Measurements from ENCODE around the gene ATP8A2. TPM values are rescaled to one million over a fixed set of nuclear protein-coding genes. Genes with fewer than 3 reads are reported as not detected.

The ATP8A2 gene
- polyA plus RNA-seq, 1 donor from 2014 or later: 11.9 TPM

DNA sequence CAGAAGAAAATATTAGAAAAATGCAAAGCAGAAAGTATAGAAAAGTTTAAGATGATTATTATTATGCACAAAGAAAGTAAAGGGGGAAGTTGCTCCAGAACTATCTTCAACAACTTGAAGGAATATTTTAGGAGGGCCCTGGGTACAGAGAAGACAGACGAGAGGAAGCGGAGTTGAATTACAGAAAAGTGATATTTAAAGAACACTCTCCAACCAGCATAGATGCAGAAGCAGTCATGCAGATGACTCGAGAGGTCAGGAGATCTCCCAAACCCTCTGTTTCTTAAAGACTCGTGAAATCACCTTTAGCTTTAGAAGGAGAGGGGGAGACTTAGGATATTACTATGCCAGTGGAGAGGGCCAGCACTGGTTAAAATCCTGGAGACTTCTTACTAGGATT lies 688.6 kb downstream of the ATP8A2 start:
- H3K36me3 ChIP-seq (ENCODE audit: insufficient read depth, low read length): no peaks in the 10 kb centered on the region
- no peaks in the 10 kb centered on the region for H3K9me2 ChIP-seq (ENCODE audit: insufficient read depth, low read length)
- H3K27ac ChIP-seq (ENCODE audit: low read length): no peak overlapping the region
- H3F3A ChIP-seq (ENCODE audit: insufficient read depth, low read length, poor library complexity, severe bottlenecking): no peaks in the 10 kb centered on the region
- no peak overlapping the region for H3K4me2 ChIP-seq (ENCODE audit: low read length)
- no peak overlapping the region for H2AFZ ChIP-seq (ENCODE audit: low read depth, low read length)
- no peak overlapping the region for H3K9ac ChIP-seq (ENCODE audit: low read length)
- H3K79me2 ChIP-seq (replicated peaks; ENCODE audit: insufficient read depth, low read length): no peaks in the 10 kb centered on the region
- no peaks in the 10 kb centered on the region for H3K9me3 ChIP-seq (ENCODE audit: low read length)
- no peaks in the 10 kb centered on the region for H4K20me1 ChIP-seq (ENCODE audit: insufficient read depth)
- H3K27me3 ChIP-seq (ENCODE audit: insufficient read depth, low read depth, low read length): no peaks in the 10 kb centered on the region
- no peak overlapping the region for H3K4me3 ChIP-seq (ENCODE audit: low read length)
- no peak for TF ChIP-seq MXI1 (conservative IDR thresholded peaks at IDR 0.05; ENCODE audit: poor library complexity, severe bottlenecking)
- TF ChIP-seq REST (IDR thresholded peaks at IDR 0.05; ENCODE audit: borderline replicate concordance): no peak
- no peak for TF ChIP-seq EP300 (conservative IDR thresholded peaks at IDR 0.05; ENCODE audit: poor library complexity, severe bottlenecking)
- no peak for TF ChIP-seq EZH2 (IDR thresholded peaks at IDR 0.05; ENCODE audit: borderline replicate concordance, insufficient read depth, low read length, poor library complexity, severe bottlenecking)
- TF ChIP-seq, protein P1, sequence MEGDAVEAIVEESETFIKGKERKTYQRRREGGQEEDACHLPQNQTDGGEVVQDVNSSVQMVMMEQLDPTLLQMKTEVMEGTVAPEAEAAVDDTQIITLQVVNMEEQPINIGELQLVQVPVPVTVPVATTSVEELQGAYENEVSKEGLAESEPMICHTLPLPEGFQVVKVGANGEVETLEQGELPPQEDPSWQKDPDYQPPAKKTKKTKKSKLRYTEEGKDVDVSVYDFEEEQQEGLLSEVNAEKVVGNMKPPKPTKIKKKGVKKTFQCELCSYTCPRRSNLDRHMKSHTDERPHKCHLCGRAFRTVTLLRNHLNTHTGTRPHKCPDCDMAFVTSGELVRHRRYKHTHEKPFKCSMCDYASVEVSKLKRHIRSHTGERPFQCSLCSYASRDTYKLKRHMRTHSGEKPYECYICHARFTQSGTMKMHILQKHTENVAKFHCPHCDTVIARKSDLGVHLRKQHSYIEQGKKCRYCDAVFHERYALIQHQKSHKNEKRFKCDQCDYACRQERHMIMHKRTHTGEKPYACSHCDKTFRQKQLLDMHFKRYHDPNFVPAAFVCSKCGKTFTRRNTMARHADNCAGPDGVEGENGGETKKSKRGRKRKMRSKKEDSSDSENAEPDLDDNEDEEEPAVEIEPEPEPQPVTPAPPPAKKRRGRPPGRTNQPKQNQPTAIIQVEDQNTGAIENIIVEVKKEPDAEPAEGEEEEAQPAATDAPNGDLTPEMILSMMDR (IDR thresholded peaks at IDR 0.05; ENCODE audit: poor library complexity, severe bottlenecking): no peak
- no peak for TF ChIP-seq TAF1 (IDR thresholded peaks at IDR 0.05; ENCODE audit: low read depth)
- TF ChIP-seq POLR2AphosphoS5 (IDR thresholded peaks at IDR 0.05): no peak
- TF ChIP-seq RAD21 (conservative IDR thresholded peaks at IDR 0.05): no peak
- TF ChIP-seq SMC3 (conservative IDR thresholded peaks at IDR 0.05; ENCODE audit: poor library complexity): no peak

DNA sequence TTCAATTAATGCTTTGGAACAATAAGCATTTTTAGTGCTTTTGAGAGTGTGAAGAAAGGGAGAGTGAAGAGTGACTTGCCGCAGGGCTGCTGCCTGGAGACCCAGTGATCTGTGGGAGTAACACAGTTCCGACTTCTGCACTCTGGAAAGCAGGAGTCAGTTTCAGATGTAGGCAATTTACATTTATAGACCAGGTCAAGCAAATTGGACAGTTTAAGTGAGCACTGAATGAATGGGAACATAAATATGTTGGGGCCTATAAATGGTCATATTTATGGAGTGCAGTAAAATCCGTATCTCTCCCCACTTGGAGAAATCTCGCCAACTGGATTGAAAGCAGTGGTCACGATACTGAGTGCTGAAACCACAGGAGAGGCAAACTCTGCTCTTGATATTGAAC lies 689.5 kb downstream of the ATP8A2 start:
- no peak for TF ChIP-seq RAD21 (conservative IDR thresholded peaks at IDR 0.05)
- TF ChIP-seq TAF1 (IDR thresholded peaks at IDR 0.05; ENCODE audit: low read depth): no peak
- TF ChIP-seq SMC3 (conservative IDR thresholded peaks at IDR 0.05; ENCODE audit: poor library complexity): no peak
- TF ChIP-seq EP300 (conservative IDR thresholded peaks at IDR 0.05; ENCODE audit: poor library complexity, severe bottlenecking): no peak
- TF ChIP-seq, protein P1 (IDR thresholded peaks at IDR 0.05; ENCODE audit: poor library complexity, severe bottlenecking): no peak
- TF ChIP-seq POLR2AphosphoS5 (IDR thresholded peaks at IDR 0.05): no peak
- no peak for TF ChIP-seq REST (IDR thresholded peaks at IDR 0.05; ENCODE audit: borderline replicate concordance)
- no peak for TF ChIP-seq MXI1 (conservative IDR thresholded peaks at IDR 0.05; ENCODE audit: poor library complexity, severe bottlenecking)
- no peak for TF ChIP-seq EZH2 (IDR thresholded peaks at IDR 0.05; ENCODE audit: borderline replicate concordance, insufficient read depth, low read length, poor library complexity, severe bottlenecking)
- Histone ChIP-seq H3K9ac (ENCODE audit: low read length) (no peak overlapping the region), H3K4me3 (ENCODE audit: low read length) (no peak overlapping the region), H3K9me3 (ENCODE audit: low read length) (no peaks in the 10 kb centered on the region), H3K27ac (ENCODE audit: low read length) (no peak overlapping the region), H3K4me2 (ENCODE audit: low read length) (no peak overlapping the region), H3F3A (ENCODE audit: insufficient read depth, low read length, poor library complexity, severe bottlenecking) (no peaks in the 10 kb centered on the region), H4K20me1 (ENCODE audit: insufficient read depth) (no peaks in the 10 kb centered on the region), H3K79me2 (replicated peaks; ENCODE audit: insufficient read depth, low read length) (no peaks in the 10 kb centered on the region), H3K9me2 (ENCODE audit: insufficient read depth, low read length) (no peaks in the 10 kb centered on the region), H3K27me3 (ENCODE audit: insufficient read depth, low read depth, low read length) (no peaks in the 10 kb centered on the region), H2AFZ (ENCODE audit: low read depth, low read length) (no peak overlapping the region), H3K36me3 (ENCODE audit: insufficient read depth, low read length) (no peaks in the 10 kb centered on the region)
